Brain microvascular endothelial cell (primary cell): ENCODE measurements around the gene SDHC.
"Not testable (repeated sequence)": the region's sequence is repeated elsewhere in the genome, so short reads cannot be mapped to it uniquely, and the experiment has no call there.

ENCODE experiments used
- DNase-seq: peaks from one replicate; pipeline ENCODE4 v3.0.0-alpha.2; 2020
- H3K27ac ChIP-seq: fragments of 250-450 bp; sonication (Bioruptor Pico); 2 replicates; pipeline ENCODE4 v1.5.1; 2020; ENCODE audit warnings: mild to moderate bottlenecking, moderate library complexity
- H3K27me3 ChIP-seq: fragments of 250-450 bp; sonication (Bioruptor Pico); replicated peaks from 2 replicates; pipeline ENCODE4 v1.5.1; 2020; ENCODE audit warnings: mild to moderate bottlenecking
- H3K36me3 ChIP-seq: fragments of 250-450 bp; sonication (Bioruptor Pico); replicated peaks from 2 replicates; pipeline ENCODE4 v1.5.1; 2020; ENCODE audit warnings: mild to moderate bottlenecking
- H3K4me3 ChIP-seq: 2 replicates; pipeline ENCODE4 v1.5.1; 2011; ENCODE audit warnings: low read depth, mild to moderate bottlenecking, control low read depth, low read length, moderate library complexity
- CTCF ChIP-seq: IDR thresholded peaks from 2 replicates; pipeline ENCODE4 v1.5.1; 2011; ENCODE audit warnings: low read depth, mild to moderate bottlenecking, moderate library complexity, low read length, control low read depth, inconsistent platforms; ENCODE audit errors: missing control alignments
- in situ Hi-C: cut with HindIII; loops from 2 replicates; pipeline ENCODE4 v1.10.0; 2017; ENCODE audit warnings: low sequenced_read_pairs, low pct_ligation_motif_present

Gene SDHC

GRCh38 chr1:161313554-161314200 is 504 bp upstream of the SDHC start:
- H3K36me3 ChIP-seq: peaks cover under 1% of the 10 kb centered on the region
- in situ Hi-C loops: no loop called here
- no peak for DNase-seq
- no peak for TF ChIP-seq CTCF
- H3K4me3 ChIP-seq: peak overlapping the region; percentile 95
- no peaks in the 10 kb centered on the region for H3K27me3 ChIP-seq
- peak overlapping the region; percentile 97 for H3K27ac ChIP-seq

GRCh38 chr1:161315841-161316674 is 1.9 kb downstream of the SDHC start:
- H3K27me3 ChIP-seq, H3K4me3 ChIP-seq, in situ Hi-C loops, H3K27ac ChIP-seq, DNase-seq, H3K36me3 ChIP-seq: not testable (repeated sequence)

- Histone ChIP-seq H3K27ac (no peak overlapping the region), H3K4me3 (no peak overlapping the region), H3K27me3 (no peaks in the 10 kb centered on the region), H3K36me3 (peaks cover 20% of the 10 kb centered on the region)
- in situ Hi-C loops: no loop called here
- DNase-seq: no peak
- TF ChIP-seq CTCF: no peak
Measured at GRCh38 chr1:161324020-161324419, 9.8 kb downstream of the SDHC start.

- no peak for TF ChIP-seq CTCF
- Histone ChIP-seq H3K36me3 (peaks cover 37% of the 10 kb centered on the region), H3K27me3 (no peaks in the 10 kb centered on the region), H3K4me3 (no peak overlapping the region), H3K27ac (no peak overlapping the region)
- in situ Hi-C loops: no loop called here
- no peak for DNase-seq
Measured at GRCh38 chr1:161330346-161330745, 16.2 kb downstream of the SDHC start.

- DNase-seq: no peak
- TF ChIP-seq CTCF: no peak
- in situ Hi-C loops: no loop called here
- H3K36me3 ChIP-seq: peaks cover 31% of the 10 kb centered on the region
- H3K4me3 ChIP-seq: no peak overlapping the region
- no peaks in the 10 kb centered on the region for H3K27me3 ChIP-seq
- no peak overlapping the region for H3K27ac ChIP-seq
Measured at GRCh38 chr1:161333166-161333565, 19.0 kb downstream of the SDHC start.

GRCh38 chr1:161335796-161336195 is 21.6 kb downstream of the SDHC start:
- TF ChIP-seq CTCF: no peak
- Histone ChIP-seq H3K27me3 (no peaks in the 10 kb centered on the region), H3K36me3 (peaks cover 24% of the 10 kb centered on the region), H3K4me3 (no peak overlapping the region), H3K27ac (no peak overlapping the region)
- DNase-seq: no peak
- in situ Hi-C loops: no loop called here
